IMR-90 (cell line): ENCODE results near the gene GPATCH8. TPM values are rescaled to one million over a fixed set of nuclear protein-coding genes. Genes with fewer than 3 reads are reported as not detected.

Experiments
- ATAC-seq: fragments of 200-7000 bp; cut with Tn5 transposase; 2 replicates; pipeline ENCODE4 v1.9.1; 2020; ENCODE audit warnings: low read depth, mild to moderate bottlenecking, moderate library complexity
- BruUV-seq: library from RNA; stranded (reverse); fragments of 400-500 nt; replicated peaks from 2 replicates; lab custom pipeline; 2021; lab: Mats Ljungman, UMichigan
- CTCF ChIA-PET: fragments of 300-600 bp; formaldehyde crosslinking; extraction: SDS; loops from one replicate; lab custom pipeline; 2021; ENCODE audit warnings: antibody characterized with exemption; lab: Yijun Ruan, JAX
- POLR2A ChIA-PET: fragments of 300-600 bp; sonication (Branson Sonifier 250); formaldehyde crosslinking; loops from one replicate; lab custom pipeline; 2022; ENCODE audit warnings: antibody characterized with exemption; ENCODE audit not compliant: unreplicated experiment; lab: Charles Lee
- DNase-seq: peaks from one replicate; pipeline ENCODE4 v3.0.0; 2013
- H2AFZ ChIP-seq: replicated peaks from 2 replicates; pipeline ENCODE3; 2013; ENCODE audit warnings: low read length, mild to moderate bottlenecking; ENCODE audit not compliant: poor library complexity
- H2AK5ac ChIP-seq: 2 replicates; pipeline ENCODE4 v1.6.1; 2013; ENCODE audit warnings: low read depth, low read length, inconsistent platforms
- H2AK9ac ChIP-seq: replicated peaks from 2 replicates; pipeline ENCODE3; 2013; ENCODE audit warnings: mild to moderate bottlenecking, low read depth, low read length, moderate library complexity; ENCODE audit not compliant: poor library complexity
- H2BK120ac ChIP-seq: 2 replicates; pipeline ENCODE4 v1.6.1; 2013; ENCODE audit warnings: low read depth, low read length, inconsistent platforms
- H2BK15ac ChIP-seq: 3 replicates; pipeline ENCODE4 v1.6.1; 2013; ENCODE audit warnings: low read depth, low read length, inconsistent platforms
- H2BK20ac ChIP-seq: 2 replicates; pipeline ENCODE4 v1.6.1; 2013; ENCODE audit warnings: low read depth, mild to moderate bottlenecking, inconsistent platforms, low read length, moderate library complexity
- H2BK5ac ChIP-seq: 2 replicates; pipeline ENCODE4 v1.6.1; 2013; ENCODE audit warnings: mild to moderate bottlenecking, low read depth, low read length, inconsistent platforms; ENCODE audit not compliant: poor library complexity, severe bottlenecking
- H3K14ac ChIP-seq: replicated peaks from 2 replicates; pipeline ENCODE4 v1.6.1; 2013; ENCODE audit warnings: low read depth, low read length, inconsistent platforms
- H3K18ac ChIP-seq: 2 replicates; pipeline ENCODE4 v1.6.1; 2013; ENCODE audit warnings: low read depth, low read length, control low read depth
- H3K23ac ChIP-seq: 2 replicates; pipeline ENCODE4 v1.6.1; 2013; ENCODE audit warnings: low read depth, low read length, inconsistent platforms
- H3K27ac ChIP-seq: 2 replicates; pipeline ENCODE4 v1.5.1; 2013; ENCODE audit warnings: mild to moderate bottlenecking, control low read depth, low read length; ENCODE audit not compliant: insufficient read depth
- H3K27me3 ChIP-seq: 2 replicates; pipeline ENCODE4 v1.6.1; 2013; ENCODE audit warnings: low read length; ENCODE audit not compliant: control insufficient read depth, insufficient read depth
- H3K36me3 ChIP-seq: 2 replicates; pipeline ENCODE4 v1.6.1; 2013; ENCODE audit warnings: low read length, mixed read lengths; ENCODE audit not compliant: control insufficient read depth, insufficient read depth
- H3K4ac ChIP-seq: 2 replicates; pipeline ENCODE4 v1.6.1; 2013; ENCODE audit warnings: low read depth, low read length, inconsistent platforms
- H3K4me1 ChIP-seq: 2 replicates; pipeline ENCODE4 v1.6.1; 2013; ENCODE audit warnings: low read length, mixed read lengths; ENCODE audit not compliant: control insufficient read depth, insufficient read depth
- H3K4me2 ChIP-seq: 2 replicates; pipeline ENCODE4 v1.6.1; 2013; ENCODE audit warnings: low read depth, mild to moderate bottlenecking, control low read depth, low read length, moderate library complexity
- H3K4me3 ChIP-seq: 2 replicates; pipeline ENCODE4 v1.5.1; 2013; ENCODE audit warnings: low read depth, mild to moderate bottlenecking, control low read depth, low read length, moderate library complexity; ENCODE audit not compliant: insufficient read depth
- H3K56ac ChIP-seq: 2 replicates; pipeline ENCODE4 v1.6.1; 2013; ENCODE audit warnings: low read length, inconsistent platforms; ENCODE audit not compliant: insufficient read depth; ENCODE audit errors: extremely low read depth
- H3K79me1 ChIP-seq, 2 experiments: 2 replicates each; pipeline ENCODE4 v1.6.1; 2013; ENCODE audit warnings: low read length in 2 of 2, inconsistent platforms in 1 of 2, low read depth in 1 of 2
- H3K9ac ChIP-seq: 2 replicates; pipeline ENCODE4 v1.6.1; 2013; ENCODE audit warnings: low read depth, low read length, control low read depth
- H3K9me1 ChIP-seq: 2 replicates; pipeline ENCODE4 v1.6.1; 2013; ENCODE audit warnings: low read length, inconsistent platforms; ENCODE audit not compliant: insufficient read depth
- H3K9me3 ChIP-seq: 2 replicates; pipeline ENCODE4 v1.6.1; 2013; ENCODE audit warnings: low read length; ENCODE audit not compliant: control insufficient read depth, insufficient read depth
- H4K20me1 ChIP-seq: 2 replicates; pipeline ENCODE4 v1.6.1; 2013; ENCODE audit warnings: low read length, inconsistent platforms; ENCODE audit not compliant: insufficient read depth
- H4K5ac ChIP-seq: 2 replicates; pipeline ENCODE4 v1.6.1; 2013; ENCODE audit warnings: mild to moderate bottlenecking, low read depth, low read length, control low read depth
- H4K8ac ChIP-seq, 2 experiments: 2 replicates each; pipeline ENCODE4 v1.6.1; 2013; ENCODE audit warnings: low read depth in 2 of 2, low read length in 2 of 2, control low read depth in 1 of 2, inconsistent platforms in 1 of 2
- H4K91ac ChIP-seq: 2 replicates; pipeline ENCODE4 v1.6.1; 2013; ENCODE audit warnings: low read depth, low read length, inconsistent platforms; ENCODE audit not compliant: insufficient read depth
- CEBPB ChIP-seq: IDR thresholded peaks from 2 replicates; pipeline ENCODE4 v1.6.1; 2012; ENCODE audit warnings: low read depth, low read length, improper control_type of control experiment
- RAD21 ChIP-seq: IDR thresholded peaks from 2 replicates; pipeline ENCODE4 v1.6.1; 2012; ENCODE audit warnings: low read length, improper control_type of control experiment
- SMC3 ChIP-seq: fragments of 150-350 bp; IDR thresholded peaks from 2 replicates; pipeline ENCODE4 v1.6.1; 2016; ENCODE audit warnings: low read depth, mild to moderate bottlenecking, antibody characterized with exemption, low read length, moderate library complexity
- WGBS, 2 experiments: methylation state at CpG; one replicate each; pipeline versions ENCODE4 v1.1.5 to v1.1.7; 2013; ENCODE audit warnings: missing lambda C conversion rate in 2 of 2; ENCODE audit not compliant: insufficient read length in 1 of 2; ENCODE audit errors: extremely low coverage in 2 of 2; 5-methylcytosine and 5-hydroxymethylcytosine counted together
- dilution Hi-C: fragments of 300-500 bp; cut with HindIII; formaldehyde crosslinking; loops from one replicate; pipeline ENCODE4 v1.14.3; 2018; ENCODE audit warnings: low sequenced_read_pairs; ENCODE audit not compliant: unreplicated experiment
- in situ Hi-C: fragments of 300-500 bp; cut with MboI; formaldehyde crosslinking; loops from 3 replicates; pipeline ENCODE4 v1.14.3; 2019; ENCODE audit warnings: low sequenced_read_pairs, inconsistent platforms, mixed read lengths
- intact Hi-C: fragments of 100-400 bp; cut with micrococcal nuclease; formaldehyde crosslinking; loops from 2 replicates; pipeline ENCODE4 v1.10.0; 2022
- polyA plus RNA-seq, 3 experiments: library from polyadenylated mRNA; depleted of rRNA; stranded (reverse); fragments of >200 nt; gene quantifications; 2 replicates each; pipeline ENCODE4 v1.2.3, GENCODE V29; 2012; ENCODE audit warnings: low replicate concordance in 1 of 3
- total RNA-seq: library from RNA; depleted of rRNA; stranded (reverse); fragments of >200 nt; gene quantifications from 2 replicates; pipeline ENCODE4 v1.2.3, GENCODE V29; 2012
- TF ChIP-seq, protein P1 (sequence below): conservative IDR thresholded peaks from 2 replicates; pipeline ENCODE4 v1.5.1; 2012; ENCODE audit warnings: mild to moderate bottlenecking, low read depth, low read length, improper control_type of control experiment

The GPATCH8 gene
- total and polyA plus RNA-seq, 2 of the 4 experiments (the other 2 are of a cell fraction), result 8.8 to 13.2 TPM

DNA sequence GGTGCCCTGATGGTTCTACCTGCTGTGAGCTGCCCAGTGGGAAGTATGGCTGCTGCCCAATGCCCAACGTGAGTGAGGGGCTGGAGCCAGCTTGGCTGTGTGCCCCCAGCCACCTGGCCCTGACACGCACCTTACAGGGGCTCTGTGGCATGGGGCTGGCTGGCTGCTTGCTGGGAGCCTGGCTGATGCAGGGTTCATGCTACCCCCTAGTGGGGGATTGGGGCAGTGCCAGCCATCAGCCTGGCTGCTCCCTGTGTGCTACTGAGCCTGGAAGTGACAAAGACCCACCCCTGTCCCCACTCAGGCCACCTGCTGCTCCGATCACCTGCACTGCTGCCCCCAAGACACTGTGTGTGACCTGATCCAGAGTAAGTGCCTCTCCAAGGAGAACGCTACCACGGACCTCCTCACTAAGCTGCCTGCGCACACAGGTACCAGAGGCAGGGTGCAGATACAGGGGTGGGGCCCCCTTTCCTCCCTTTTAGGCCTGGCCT is 152.4 kb downstream of the GPATCH8 start:
- Histone ChIP-seq H3K27ac (no peak overlapping the region), H3K14ac (no peak overlapping the region), H3K4me3 (no peak overlapping the region), H2BK20ac (no peak overlapping the region), H3K27me3 (no peaks in the 10 kb centered on the region), H2AK9ac (peak overlapping the region; percentile 15), H3K9me3 (no peaks in the 10 kb centered on the region), H4K91ac (no peak overlapping the region), H3K36me3 (peaks cover 41% of the 10 kb centered on the region), H3K79me1 (peaks cover 5 to 25% of the 10 kb centered on the region in 2 experiments), H3K23ac (no peak overlapping the region), H2BK5ac (no peak overlapping the region), H2AFZ (peak overlapping the region; percentile 61), H4K8ac (no peak overlapping the region), H2BK15ac (no peak overlapping the region), H3K18ac (no peak overlapping the region), H2AK5ac (no peak overlapping the region), H3K9ac (no peak overlapping the region), H3K4ac (no peak overlapping the region), H2BK120ac (no peak overlapping the region), H3K9me1 (0 out of 2 replicates have a peak, but pooled peaks cover 2% of the 10 kb centered on the region), H3K56ac (no peak overlapping the region), H4K20me1 (peaks cover 16% of the 10 kb centered on the region; the same call in 1 of the 2 replicates), H4K5ac (no peak overlapping the region), H3K4me2 (no peak overlapping the region), H3K4me1 (peaks cover 4% of the 10 kb centered on the region; the same call in 1 of the 2 replicates)
- dilution Hi-C loops (no loop called here), intact Hi-C loops (no loop called here), in situ Hi-C loops (no loop called here)
- ATAC-seq (peak; percentile 85), DNase-seq (peak; percentile 44)
- WGBS, 2 experiments, result 25% methylated on average over 2 of the region's 6 CpGs; no CpG with 5 or more reads in 1 of the 2 experiments
- TF ChIP-seq, protein P1, sequence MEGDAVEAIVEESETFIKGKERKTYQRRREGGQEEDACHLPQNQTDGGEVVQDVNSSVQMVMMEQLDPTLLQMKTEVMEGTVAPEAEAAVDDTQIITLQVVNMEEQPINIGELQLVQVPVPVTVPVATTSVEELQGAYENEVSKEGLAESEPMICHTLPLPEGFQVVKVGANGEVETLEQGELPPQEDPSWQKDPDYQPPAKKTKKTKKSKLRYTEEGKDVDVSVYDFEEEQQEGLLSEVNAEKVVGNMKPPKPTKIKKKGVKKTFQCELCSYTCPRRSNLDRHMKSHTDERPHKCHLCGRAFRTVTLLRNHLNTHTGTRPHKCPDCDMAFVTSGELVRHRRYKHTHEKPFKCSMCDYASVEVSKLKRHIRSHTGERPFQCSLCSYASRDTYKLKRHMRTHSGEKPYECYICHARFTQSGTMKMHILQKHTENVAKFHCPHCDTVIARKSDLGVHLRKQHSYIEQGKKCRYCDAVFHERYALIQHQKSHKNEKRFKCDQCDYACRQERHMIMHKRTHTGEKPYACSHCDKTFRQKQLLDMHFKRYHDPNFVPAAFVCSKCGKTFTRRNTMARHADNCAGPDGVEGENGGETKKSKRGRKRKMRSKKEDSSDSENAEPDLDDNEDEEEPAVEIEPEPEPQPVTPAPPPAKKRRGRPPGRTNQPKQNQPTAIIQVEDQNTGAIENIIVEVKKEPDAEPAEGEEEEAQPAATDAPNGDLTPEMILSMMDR, result peak; percentile 73
- TF ChIP-seq RAD21 (peak; percentile 78), SMC3 (peak; percentile 69), CEBPB (no peak)
- POLR2A ChIA-PET, result no interaction called here
- BruUV-seq, result no TSS peak
- CTCF ChIA-PET, result interaction anchor here (0.6 to 2.0 kb wide), 2 partner anchors 12 to 229 kb away, joined by 3 to 5 read pairs; partner anchors contain the start of gene FAM171A2
